Measurements from ENCODE around the gene TSSC4.
"Not testable (repeated sequence)": the region's sequence is repeated elsewhere in the genome, so short reads cannot be mapped to it uniquely, and the experiment has no call there.

The TSSC4 gene

DNA sequence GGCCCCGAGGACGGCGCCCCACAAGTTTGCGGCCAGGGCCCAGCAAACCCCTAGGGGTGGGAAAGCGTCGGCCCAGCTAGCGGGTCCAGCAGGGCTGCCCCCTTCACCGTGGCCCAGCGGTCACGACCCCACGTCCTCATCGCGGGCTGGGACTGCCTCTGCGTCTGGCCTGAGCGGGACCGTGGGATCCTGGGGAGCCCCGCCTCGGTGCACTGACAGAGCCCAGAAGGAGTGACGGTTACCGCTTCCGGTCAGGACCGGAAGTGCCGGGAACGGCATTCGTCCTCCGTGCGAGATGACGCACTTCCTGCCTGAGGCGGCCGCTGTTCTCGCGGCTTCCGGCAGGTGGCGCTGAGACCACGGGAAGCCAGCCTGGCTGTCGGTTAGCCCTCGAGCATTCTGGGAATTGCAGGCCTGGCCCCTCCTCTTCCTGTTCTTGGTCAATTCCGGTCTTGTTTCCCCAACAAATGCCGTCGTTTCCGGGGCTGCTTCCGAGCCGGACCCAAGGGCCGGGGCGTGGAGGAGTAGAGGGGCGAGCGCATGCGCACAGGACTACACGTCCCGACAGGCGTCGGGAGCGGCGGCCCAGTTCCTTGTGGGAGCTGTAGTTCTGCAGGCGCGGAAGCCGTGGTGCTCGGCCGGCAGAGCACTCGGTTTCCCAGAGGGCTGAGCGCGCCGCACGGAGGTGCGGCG is at the start of gene TSSC4:
Gene TSSC4 (plus strand): TSS at position 682 of the 693 bp plus-strand sequence. CDS start 1,884 bp downstream, outside the sequence.
- DNase-seq, result peak; percentile 98

GRCh38 chr11:2351701-2352100 is 48.8 kb upstream of the TSSC4 start:
- no peak for DNase-seq

- no peak for DNase-seq
Measured at GRCh38 chr11:2352420-2352819, 48.1 kb upstream of the TSSC4 start.

- no peak for DNase-seq
Measured at GRCh38 chr11:2355000-2355644, 45.4 kb upstream of the TSSC4 start.

DNA sequence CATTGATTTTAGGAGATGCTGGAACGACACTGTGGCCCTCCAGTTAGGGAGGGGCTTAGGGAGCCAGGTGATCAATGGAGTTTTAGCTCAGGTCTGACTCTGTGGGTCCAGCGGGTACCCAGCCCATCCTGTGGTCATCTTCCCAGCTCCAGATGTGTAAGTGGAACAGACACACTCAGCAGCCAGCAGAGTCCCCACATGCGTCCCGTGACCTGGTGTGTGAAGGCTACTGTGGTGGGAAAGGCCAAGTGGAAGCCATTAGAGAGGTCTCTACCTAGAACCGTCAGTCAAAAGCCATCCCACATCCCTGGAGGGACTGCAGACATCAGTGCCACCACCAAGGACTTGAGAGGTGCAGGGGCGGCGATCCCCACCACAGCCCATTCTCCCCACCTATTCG is 43.3 kb upstream of the TSSC4 start:
- no peak for DNase-seq

DNA sequence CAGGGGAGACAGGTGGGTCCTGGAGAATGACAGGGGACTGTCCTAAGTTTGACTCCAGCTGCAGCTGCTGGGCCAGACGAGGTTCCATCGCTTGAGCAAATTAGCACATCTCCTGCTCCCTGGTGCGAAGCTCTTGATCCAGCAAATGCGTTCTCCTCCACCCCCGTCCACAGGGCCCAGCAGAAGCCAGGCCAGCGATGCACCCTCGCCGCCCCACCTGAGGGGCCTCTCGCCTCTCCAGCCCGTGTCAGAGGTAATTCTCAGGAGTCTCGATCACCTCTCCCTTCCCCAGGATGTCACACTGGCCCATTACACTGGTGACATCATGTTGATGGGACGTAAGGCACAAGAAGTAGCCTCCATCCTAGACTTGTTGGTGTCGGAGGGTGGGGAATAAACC is 42.9 kb upstream of the TSSC4 start:
- not testable (repeated sequence) for DNase-seq

GRCh38 chr11:2358754-2359442 is 41.7 kb upstream of the TSSC4 start:
- DNase-seq, result no peak

GRCh38 chr11:2359557-2359956 is 41.0 kb upstream of the TSSC4 start:
- DNase-seq, result no peak

DNA sequence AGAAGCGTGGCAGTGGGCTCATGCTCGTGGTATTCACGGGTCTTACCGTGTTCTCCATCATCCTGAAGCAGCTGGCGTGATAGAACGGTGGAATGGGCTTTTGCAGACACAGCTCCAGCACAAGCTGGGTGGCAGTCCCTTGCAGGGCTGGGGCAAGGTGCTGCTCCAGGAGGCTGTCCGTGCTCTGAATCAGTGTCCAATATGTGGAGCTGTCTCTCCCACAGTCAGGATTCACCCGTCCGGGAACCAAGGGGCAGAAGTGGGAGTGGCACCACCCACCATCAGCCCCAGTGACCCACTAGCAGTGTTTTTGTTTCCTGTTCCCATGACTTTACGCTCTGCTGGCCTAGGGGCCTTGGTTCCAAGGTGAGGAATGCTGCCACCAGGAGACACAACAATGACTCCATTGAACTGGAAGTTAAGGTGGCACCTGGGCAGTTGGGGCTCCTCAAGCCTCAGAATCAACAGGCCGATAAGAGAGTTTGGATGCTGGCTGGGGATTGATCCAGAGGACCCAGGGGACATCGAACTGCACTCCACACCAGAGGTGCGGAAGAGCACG is 40.4 kb upstream of the TSSC4 start:
- DNase-seq, result no peak

DNA sequence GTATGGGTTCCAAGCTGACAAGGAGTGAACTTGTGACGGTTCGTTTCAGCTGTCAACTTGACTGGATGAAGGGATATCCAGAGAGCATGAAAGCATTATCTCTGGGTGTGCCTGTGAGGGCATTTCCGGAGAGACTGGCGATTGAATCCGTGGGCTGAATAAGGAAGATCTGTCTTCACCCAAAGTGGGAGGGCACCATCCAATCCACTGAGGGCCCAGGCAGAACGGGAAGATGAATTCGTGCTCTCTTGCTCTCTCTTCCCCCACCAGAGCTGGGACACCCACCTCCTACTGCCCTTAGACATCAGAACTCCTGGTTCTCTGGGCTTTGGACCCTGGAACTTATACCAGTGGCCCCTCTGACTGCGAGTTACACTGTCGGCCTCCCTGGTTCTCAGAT is 39.0 kb upstream of the TSSC4 start:
- no peak for DNase-seq

DNA sequence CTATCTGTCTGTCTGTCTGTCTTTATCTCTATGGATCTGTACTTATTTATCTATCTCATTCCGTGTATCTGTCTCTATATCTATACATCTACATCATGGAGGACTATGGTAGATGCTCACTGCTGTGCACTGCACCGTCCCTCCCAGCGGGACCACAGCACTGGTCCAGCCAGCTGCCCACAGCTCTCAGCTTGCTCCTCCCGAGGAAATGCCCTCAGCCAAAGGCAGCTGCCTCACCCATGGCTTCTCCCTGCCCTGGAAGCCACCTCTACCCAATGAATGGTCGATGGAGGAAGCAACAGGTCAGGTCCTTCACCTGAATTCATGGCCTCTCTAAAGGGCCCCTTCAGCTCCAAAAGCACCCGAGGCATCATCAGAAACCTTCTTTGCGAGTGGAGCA is 38.1 kb upstream of the TSSC4 start:
- no peak for DNase-seq

- DNase-seq, result no peak
Measured at GRCh38 chr11:2363130-2363529, 37.4 kb upstream of the TSSC4 start.

DNA sequence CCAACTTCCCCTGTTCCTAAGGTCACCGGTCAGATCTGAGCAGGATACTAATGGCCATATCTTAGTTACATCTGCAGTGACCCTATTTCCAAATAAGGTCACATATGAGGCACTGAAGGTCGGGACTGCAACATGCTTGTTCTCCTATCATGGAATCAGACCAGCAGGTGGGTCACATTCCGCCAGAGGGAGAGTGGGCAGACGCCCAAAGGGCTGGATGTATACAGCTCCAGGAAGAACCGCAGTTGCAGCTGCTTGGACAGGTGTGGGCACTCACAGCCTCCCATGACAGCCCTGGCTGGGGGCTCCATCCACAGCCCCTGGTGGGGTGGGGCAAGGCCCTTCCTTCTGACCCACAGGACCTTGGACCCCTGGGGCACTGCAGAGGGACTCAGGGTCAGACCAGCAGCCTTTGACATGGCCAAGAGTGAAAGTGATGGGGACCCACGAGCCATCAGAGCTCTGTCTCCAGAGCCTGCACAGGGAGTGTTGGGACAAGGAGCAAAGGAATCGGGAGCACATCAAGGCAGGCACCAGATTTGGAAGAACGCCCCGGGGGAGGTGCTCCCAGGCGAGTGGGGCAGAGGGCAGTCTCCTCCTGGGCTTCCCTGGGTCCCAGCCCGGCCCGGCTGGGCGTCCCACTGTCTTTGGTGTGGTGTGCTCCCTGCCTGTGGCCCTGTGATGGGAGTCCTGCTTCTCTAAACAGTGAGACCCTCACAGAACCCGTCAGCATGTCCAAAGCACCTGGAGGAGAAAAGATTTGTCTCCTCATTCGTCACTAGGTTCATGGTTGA is 36.8 kb upstream of the TSSC4 start:
- no peak for DNase-seq

DNA sequence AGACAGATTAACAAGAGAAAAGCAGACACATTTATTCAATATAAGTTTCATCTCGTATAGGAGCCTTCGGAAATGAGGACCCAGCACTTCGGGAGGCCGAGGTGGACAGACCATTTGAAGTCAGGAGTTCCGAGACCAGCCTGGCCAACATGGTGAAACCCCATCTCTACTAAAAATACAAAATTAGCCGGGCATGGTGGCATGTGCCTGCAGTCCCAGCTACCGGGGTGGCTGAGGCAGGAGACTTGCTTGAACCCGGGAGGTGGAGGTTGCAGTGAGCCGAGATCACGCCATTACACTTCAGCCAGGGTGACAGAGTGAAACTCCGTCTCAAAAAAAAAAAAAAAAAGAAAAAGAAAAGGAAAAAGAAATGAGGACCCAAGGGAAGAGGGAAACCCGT is 36.2 kb upstream of the TSSC4 start:
- DNase-seq, result not testable (repeated sequence)

- DNase-seq, result no peak
Measured at GRCh38 chr11:2365571-2366210, 34.9 kb upstream of the TSSC4 start.

- no peak for DNase-seq
Measured at GRCh38 chr11:2366276-2366675, 34.3 kb upstream of the TSSC4 start.

DNA sequence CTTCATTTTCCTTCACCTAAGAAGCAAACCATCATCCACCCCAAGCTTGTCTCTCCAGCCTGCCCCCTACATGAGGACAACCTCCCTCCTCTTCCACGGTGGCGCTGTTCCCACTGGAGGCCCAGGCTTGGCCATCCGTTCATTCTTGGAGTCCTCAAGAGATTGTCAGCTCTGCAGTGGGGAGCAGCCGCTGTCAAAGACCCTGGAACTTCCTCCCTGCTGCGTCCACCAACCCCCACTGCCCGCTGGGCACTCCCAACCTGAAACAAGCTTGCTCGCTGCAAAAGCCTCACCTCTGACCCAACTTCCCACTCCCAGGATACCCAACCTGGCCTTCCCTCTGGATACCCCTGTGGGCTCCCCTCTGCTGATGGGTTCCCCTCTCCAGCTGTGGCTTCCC is 33.8 kb upstream of the TSSC4 start:
- no peak for DNase-seq

GRCh38 chr11:2367266-2368160 is 33.0 kb upstream of the TSSC4 start:
- DNase-seq, result no peak

DNA sequence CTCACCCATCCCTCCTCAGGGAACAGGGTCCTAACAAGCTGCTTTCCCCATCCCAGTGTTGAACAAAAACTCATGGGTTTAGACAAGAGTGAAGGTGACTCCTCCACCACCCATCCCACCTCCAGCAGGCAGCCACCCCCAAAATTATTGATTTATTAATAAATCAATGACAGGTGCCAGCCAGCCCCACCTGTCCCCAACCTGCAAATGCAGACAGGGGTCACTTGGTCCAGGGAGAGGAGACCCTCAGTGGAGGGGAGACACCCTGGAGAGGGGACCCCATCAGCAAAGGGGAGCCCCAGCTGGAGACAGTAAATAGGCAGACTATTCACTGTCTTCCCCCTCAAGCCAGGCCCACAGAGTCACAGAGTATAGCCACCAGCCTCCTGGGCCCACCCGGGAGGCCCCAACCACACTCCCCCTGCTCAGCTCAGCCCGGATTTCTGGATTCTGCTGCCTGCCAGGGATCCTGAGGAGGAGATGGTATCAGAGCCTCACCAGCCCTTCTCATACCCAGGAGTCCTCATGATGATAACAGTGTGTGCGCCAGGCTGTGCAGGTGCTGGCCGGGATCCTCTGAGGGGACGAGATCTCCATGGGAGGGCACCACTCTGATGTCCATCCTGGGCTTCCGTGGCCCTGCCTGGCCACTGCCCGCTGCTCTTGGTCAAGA is 32.2 kb upstream of the TSSC4 start:
- no peak for DNase-seq

DNA sequence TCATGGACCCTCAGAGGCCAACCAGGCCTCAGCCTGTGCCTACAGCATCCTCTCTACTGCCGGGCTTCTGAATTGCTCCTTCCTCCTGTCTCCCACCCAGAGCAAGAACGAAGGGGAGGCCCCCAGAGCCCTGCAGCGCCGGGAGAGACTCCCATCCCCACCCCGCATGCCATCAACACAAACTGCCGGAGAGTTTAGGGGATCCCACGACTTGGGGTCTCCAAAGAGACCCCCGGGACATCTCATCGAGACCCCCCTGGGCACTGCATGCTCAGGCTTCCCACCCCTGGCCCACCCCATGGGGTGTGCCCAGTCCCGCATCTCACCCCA is 31.7 kb upstream of the TSSC4 start:
- DNase-seq, result no peak

GRCh38 chr11:2369320-2369719 is 31.2 kb upstream of the TSSC4 start:
- DNase-seq, result no peak

All from NCI-H1694 (cell line).